GM12878 (cell line): Measurements from ENCODE around the gene ANTKMT. TPM values are rescaled to one million over a fixed set of nuclear protein-coding genes. Genes with fewer than 3 reads are reported as not detected.

Experiments
- ATAC-seq: fragments of 200-7000 bp; cut with Tn5 transposase; 3 replicates; pipeline ENCODE4 v1.9.1; 2020; ENCODE audit warnings: mild to moderate bottlenecking, moderate library complexity
- BruUV-seq: library from RNA; stranded (reverse); fragments of 400-500 nt; replicated peaks from 2 replicates; lab custom pipeline; 2021; lab: Mats Ljungman, UMichigan
- CTCF ChIA-PET: fragments of 300-600 bp; sonication (Branson Sonifier 250); formaldehyde crosslinking; extraction: SDS; loops from one replicate; lab custom pipeline; 2021; ENCODE audit warnings: inconsistent platforms; lab: Yijun Ruan, JAX
- POLR2A ChIA-PET: fragments of 350-600 bp; formaldehyde crosslinking; extraction: SDS; loops from one replicate; lab custom pipeline; 2021; ENCODE audit warnings: inconsistent platforms; lab: Charles Lee
- RAD21 ChIA-PET: fragments of 300-600 bp; sonication (Branson Sonifier 250); formaldehyde crosslinking; loops from one replicate; lab custom pipeline; 2023; ENCODE audit warnings: antibody characterized with exemption; ENCODE audit not compliant: unreplicated experiment; lab: Charles Lee
- SMC1A ChIA-PET: fragments of 300-600 bp; sonication (Branson Sonifier 250); formaldehyde crosslinking; loops from one replicate; lab custom pipeline; 2023; ENCODE audit not compliant: unreplicated experiment, uncharacterized antibody; lab: Charles Lee
- DNase-seq: peaks from one replicate; pipeline ENCODE4 v3.0.0-alpha.2; 2011; ENCODE audit warnings: low read depth, low spot score
- FAIRE-seq: peaks from 3 replicates; lab custom pipeline; 2011; peaks lifted over from hg19 to GRCh38; lab: Jason Lieb, UNC
- H2AFZ ChIP-seq: 2 replicates; pipeline ENCODE4 v1.6.0; 2011; ENCODE audit warnings: low read depth, low read length, control low read depth; ENCODE audit not compliant: control insufficient read depth
- H3K27ac ChIP-seq: 2 replicates; pipeline ENCODE4 v1.5.1; 2011; ENCODE audit warnings: control low read depth; ENCODE audit not compliant: control insufficient read depth, insufficient read depth
- H3K27me3 ChIP-seq, 2 experiments: replicated peaks in 1 of 2; 2 replicates each; pipeline versions ENCODE4 v1.6.0 to v1.6.1; 2011; ENCODE audit warnings: low read length in 1 of 2; ENCODE audit not compliant: control insufficient read depth in 2 of 2, insufficient read depth in 2 of 2
- H3K36me3 ChIP-seq, 2 experiments: 2 replicates each; pipeline ENCODE4 v1.5.1; 2011; ENCODE audit warnings: low read length in 1 of 2; ENCODE audit not compliant: control insufficient read depth in 2 of 2, insufficient read depth in 2 of 2
- H3K4me1 ChIP-seq: 2 replicates; pipeline ENCODE4 v1.6.1; 2011; ENCODE audit warnings: mild to moderate bottlenecking, low read length, moderate library complexity, mixed read lengths; ENCODE audit not compliant: control insufficient read depth, insufficient read depth
- H3K4me2 ChIP-seq: 2 replicates; pipeline ENCODE4 v1.6.0; 2011; ENCODE audit warnings: control low read depth; ENCODE audit not compliant: control insufficient read depth, insufficient read depth
- H3K4me3 ChIP-seq: fragments of 200-600 bp; sonication (generic); 2 replicates; pipeline ENCODE4 v1.5.1; 2016
- H3K79me2 ChIP-seq: 2 replicates; pipeline ENCODE4 v1.6.0; 2011; ENCODE audit warnings: low read length; ENCODE audit not compliant: control insufficient read depth, insufficient read depth
- H3K9ac ChIP-seq: 2 replicates; pipeline ENCODE4 v1.8.0; 2011; ENCODE audit warnings: low read length, control low read depth, mixed read lengths; ENCODE audit not compliant: control insufficient read depth, insufficient read depth
- H3K9me3 ChIP-seq: replicated peaks from 3 replicates; pipeline ENCODE4 v1.5.1; 2011; ENCODE audit warnings: mild to moderate bottlenecking, low read length; ENCODE audit not compliant: control insufficient read depth, insufficient read depth
- H4K20me1 ChIP-seq: 2 replicates; pipeline ENCODE4 v1.6.0; 2011; ENCODE audit not compliant: control insufficient read depth, insufficient read depth
- E2F8 ChIP-seq: fragments of 450-650 bp; IDR thresholded peaks from 2 replicates; pipeline ENCODE4 v1.6.1; 2018; ENCODE audit warnings: mild to moderate bottlenecking, low read depth, moderate library complexity; ENCODE audit not compliant: partially characterized antibody
- FOS ChIP-seq: IDR thresholded peaks from 3 replicates; pipeline ENCODE4 v1.6.1; 2011; ENCODE audit warnings: borderline replicate concordance; ENCODE audit not compliant: insufficient read length; ENCODE audit errors: extremely low read depth
- GABPA ChIP-seq: IDR thresholded peaks from 2 replicates; pipeline ENCODE4 v1.6.1; 2014; ENCODE audit warnings: antibody characterized with exemption, low read depth, mild to moderate bottlenecking, inconsistent platforms
- HDGF ChIP-seq: fragments of 450-650 bp; IDR thresholded peaks from 2 replicates; pipeline ENCODE4 v1.6.1; 2016; ENCODE audit warnings: antibody characterized with exemption
- IKZF2 ChIP-seq, 2 experiments: fragments of 450-650 bp; IDR thresholded peaks; 2 replicates each; pipeline ENCODE4 v1.6.1; 2017; ENCODE audit warnings: mild to moderate bottlenecking in 2 of 2, moderate library complexity in 2 of 2
- KLF5 ChIP-seq: fragments of 450-650 bp; IDR thresholded peaks from 2 replicates; pipeline ENCODE4 v1.6.1; 2014; ENCODE audit warnings: mild to moderate bottlenecking; ENCODE audit not compliant: partially characterized antibody
- MAX ChIP-seq: IDR thresholded peaks from 2 replicates; pipeline ENCODE4 v1.6.1; 2012; ENCODE audit warnings: low read depth, low read length, improper control_type of control experiment
- MEF2A ChIP-seq: IDR thresholded peaks from 2 replicates; pipeline ENCODE4 v1.6.1; 2011; ENCODE audit warnings: low read depth, mild to moderate bottlenecking, low read length, moderate library complexity; ENCODE audit not compliant: insufficient read depth
- MLLT1 ChIP-seq: fragments of 450-650 bp; IDR thresholded peaks from 2 replicates; pipeline ENCODE4 v1.6.1; 2016; ENCODE audit warnings: mild to moderate bottlenecking
- STAT3 ChIP-seq: IDR thresholded peaks from 2 replicates; pipeline ENCODE4 v1.6.1; 2011; ENCODE audit warnings: low read depth, low read length, improper control_type of control experiment
- ZNF274 ChIP-seq: IDR thresholded peaks from one replicate; pipeline ENCODE4 v1.8.0; 2011; ENCODE audit not compliant: insufficient read length, insufficient read depth
- WGBS: methylation state at CpG from one replicate; pipeline ENCODE4 v1.1.6; 2016; ENCODE audit warnings: low lambda C conversion rate; ENCODE audit not compliant: insufficient replicate concordance, insufficient coverage; ENCODE audit errors: missing lambda C conversion rate; 5-methylcytosine and 5-hydroxymethylcytosine counted together
- in situ Hi-C: fragments of 300-500 bp; cut with MboI; formaldehyde crosslinking; loops from 9 replicates; pipeline ENCODE4 v1.14.3; 2018; ENCODE audit warnings: mixed read lengths
- intact Hi-C: fragments of 100-400 bp; cut with micrococcal nuclease; formaldehyde crosslinking; loops from one replicate; pipeline ENCODE4 v1.14.2; 2022; ENCODE audit not compliant: unreplicated experiment
- polyA plus RNA-seq, 11 experiments: library from polyadenylated mRNA; depleted of rRNA in 4 of 11; unstranded in 6 of 11; stranded (reverse) in 5 of 11; fragments of >200 nt; fragmentation: Nextera tagmentation in 4 of 11; fragmentation: Illumina TruSeq in 1 of 11; extraction: Ambion mirVana in 4 of 11; extraction: Trizol in 1 of 11; gene quantifications; 1 replicate in 1 of 11; 2 replicates in 10 of 11; pipeline versions ENCODE4 v1.2.1 to v1.2.3, GENCODE V29; 2011 to 2016; ENCODE audit warnings: inconsistent platforms in 2 of 11, missing spikeins in 2 of 11, low read depth in 1 of 11
- total RNA-seq, 4 experiments: library from RNA; depleted of rRNA in 3 of 4; stranded (reverse); fragments of >200 nt in 3 of 4; fragmentation: Illumina TruSeq in 1 of 4; extraction: Trizol in 1 of 4; gene quantifications; 2 replicates each; pipeline versions ENCODE4 v1.2.1 to v1.2.3, GENCODE V29; 2013 to 2021
- TF ChIP-seq, protein P1 (sequence below): IDR thresholded peaks from 2 replicates; pipeline ENCODE4 v1.6.1; 2012; ENCODE audit warnings: improper control_type of control experiment, low read depth, low read length; ENCODE audit not compliant: insufficient replicate concordance

ANTKMT gene
- total and polyA plus RNA-seq, 10 of the 15 experiments (the other 5 are each of a cell fraction or from before 2014, with no cell fraction given): 0.58 to 60.5 (median 25.8) TPM

- FAIRE-seq (no peak), DNase-seq (no peak), ATAC-seq (no peak)
- Histone ChIP-seq H3K79me2 (no peaks in the 10 kb centered on the region), H3K4me1 (no peaks in the 10 kb centered on the region), H4K20me1 (no peaks in the 10 kb centered on the region), H3K9me3 (no peaks in the 10 kb centered on the region), H3K4me3 (no peak overlapping the region), H3K27me3 (no peaks in the 10 kb centered on the region; a peak in 2 of 4 replicates), H3K27ac (no peak overlapping the region), H3K9ac (no peak overlapping the region), H2AFZ (no peak overlapping the region), H3K4me2 (no peak overlapping the region), H3K36me3 (no peaks in the 10 kb centered on the region)
- 43% methylated on average over 12 of the region's 12 CpGs for WGBS
- ChIA-PET RAD21 (no interaction called here), CTCF (interaction anchor here (0.6 to 1.3 kb wide), 3 partner anchors 30 to 209 kb away, joined by 3 to 5 read pairs (median 4); no protein-coding TSS in a partner anchor), SMC1A (no interaction called here), POLR2A (no interaction called here)
- intact Hi-C loops: loop anchor here (1.0 to 2.0 kb wide), 2 partner anchors 74 to 392 kb away; no protein-coding TSS in a partner anchor
- in situ Hi-C loops: loop anchor here (5.0 kb wide), 1 partner anchor 76 kb away; the partner anchor contains the start of genes CHTF18 and RPUSD1
- TF ChIP-seq STAT3 (no peak), MLLT1 (no peak), ZNF274 (no peak), IKZF2 (IDR thresholded peaks at IDR 0.05) (no peak), MEF2A (no peak), FOS (no peak), HDGF (no peak), MAX (no peak), GABPA (no peak), KLF5 (no peak), E2F8 (no peak)
- TF ChIP-seq, protein P1, sequence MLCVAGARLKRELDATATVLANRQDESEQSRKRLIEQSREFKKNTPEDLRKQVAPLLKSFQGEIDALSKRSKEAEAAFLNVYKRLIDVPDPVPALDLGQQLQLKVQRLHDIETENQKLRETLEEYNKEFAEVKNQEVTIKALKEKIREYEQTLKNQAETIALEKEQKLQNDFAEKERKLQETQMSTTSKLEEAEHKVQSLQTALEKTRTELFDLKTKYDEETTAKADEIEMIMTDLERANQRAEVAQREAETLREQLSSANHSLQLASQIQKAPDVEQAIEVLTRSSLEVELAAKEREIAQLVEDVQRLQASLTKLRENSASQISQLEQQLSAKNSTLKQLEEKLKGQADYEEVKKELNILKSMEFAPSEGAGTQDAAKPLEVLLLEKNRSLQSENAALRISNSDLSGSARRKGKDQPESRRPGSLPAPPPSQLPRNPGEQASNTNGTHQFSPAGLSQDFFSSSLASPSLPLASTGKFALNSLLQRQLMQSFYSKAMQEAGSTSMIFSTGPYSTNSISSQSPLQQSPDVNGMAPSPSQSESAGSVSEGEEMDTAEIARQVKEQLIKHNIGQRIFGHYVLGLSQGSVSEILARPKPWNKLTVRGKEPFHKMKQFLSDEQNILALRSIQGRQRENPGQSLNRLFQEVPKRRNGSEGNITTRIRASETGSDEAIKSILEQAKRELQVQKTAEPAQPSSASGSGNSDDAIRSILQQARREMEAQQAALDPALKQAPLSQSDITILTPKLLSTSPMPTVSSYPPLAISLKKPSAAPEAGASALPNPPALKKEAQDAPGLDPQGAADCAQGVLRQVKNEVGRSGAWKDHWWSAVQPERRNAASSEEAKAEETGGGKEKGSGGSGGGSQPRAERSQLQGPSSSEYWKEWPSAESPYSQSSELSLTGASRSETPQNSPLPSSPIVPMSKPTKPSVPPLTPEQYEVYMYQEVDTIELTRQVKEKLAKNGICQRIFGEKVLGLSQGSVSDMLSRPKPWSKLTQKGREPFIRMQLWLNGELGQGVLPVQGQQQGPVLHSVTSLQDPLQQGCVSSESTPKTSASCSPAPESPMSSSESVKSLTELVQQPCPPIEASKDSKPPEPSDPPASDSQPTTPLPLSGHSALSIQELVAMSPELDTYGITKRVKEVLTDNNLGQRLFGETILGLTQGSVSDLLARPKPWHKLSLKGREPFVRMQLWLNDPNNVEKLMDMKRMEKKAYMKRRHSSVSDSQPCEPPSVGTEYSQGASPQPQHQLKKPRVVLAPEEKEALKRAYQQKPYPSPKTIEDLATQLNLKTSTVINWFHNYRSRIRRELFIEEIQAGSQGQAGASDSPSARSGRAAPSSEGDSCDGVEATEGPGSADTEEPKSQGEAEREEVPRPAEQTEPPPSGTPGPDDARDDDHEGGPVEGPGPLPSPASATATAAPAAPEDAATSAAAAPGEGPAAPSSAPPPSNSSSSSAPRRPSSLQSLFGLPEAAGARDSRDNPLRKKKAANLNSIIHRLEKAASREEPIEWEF: no peak
- BruUV-seq: no TSS peak
Measured at GRCh38 chr16:711084-711483, 9.9 kb upstream of the ANTKMT start.
